HEK293 (cell line): Measurements from ENCODE around the gene DCTN5.

Experiments
- CTCF ChIA-PET: fragments of 350-600 bp; formaldehyde crosslinking; extraction: SDS; loops from one replicate; lab custom pipeline; 2021; ENCODE audit warnings: antibody characterized with exemption; lab: Yijun Ruan, JAX
- POLR2A ChIA-PET: fragments of 300-600 bp; formaldehyde crosslinking; extraction: SDS; loops from one replicate; lab custom pipeline; 2020; ENCODE audit warnings: antibody characterized with exemption, inconsistent platforms; lab: Yijun Ruan, JAX
- H3K27ac ChIP-seq: fragments of 200-500 bp; sonication (Bioruptor generic); 2 replicates; pipeline ENCODE4 v1.5.1; 2014; ENCODE audit warnings: low read depth, low read length, control low read depth, inconsistent platforms; ENCODE audit errors: extremely low read depth
- H3K36me3 ChIP-seq, 2 experiments: fragments of 200-500 bp in 1 of 2; sonication (Bioruptor generic) in 1 of 2; 1 replicate in 1 of 2; 2 replicates in 1 of 2; pipeline ENCODE4 v1.5.1; 2014 to 2017; ENCODE audit warnings: inconsistent platforms in 2 of 2, low read length in 2 of 2; ENCODE audit not compliant: control insufficient read depth in 2 of 2, insufficient read depth in 1 of 2
- H3K4me1 ChIP-seq: fragments of 200-500 bp; sonication (Bioruptor generic); 2 replicates; pipeline ENCODE4 v1.5.1; 2014; ENCODE audit warnings: mild to moderate bottlenecking, low read length, inconsistent platforms; ENCODE audit not compliant: control insufficient read depth, insufficient read depth
- H3K4me3 ChIP-seq: 2 replicates; pipeline ENCODE4 v1.5.1; 2011; ENCODE audit warnings: low read depth, mild to moderate bottlenecking, control low read depth, low read length, moderate library complexity
- H3K9me3 ChIP-seq: fragments of 200-500 bp; sonication (Bioruptor generic); 2 replicates; pipeline ENCODE4 v1.5.1; 2014; ENCODE audit warnings: low read depth, low read length, inconsistent platforms; ENCODE audit not compliant: control insufficient read depth, insufficient read depth
- GLI4 ChIP-seq: fragments of 450-650 bp; formaldehyde crosslinking; IDR thresholded peaks from 2 replicates; pipeline ENCODE4 v1.5.1; 2016; ENCODE audit warnings: missing biosample characterization, missing genetic modification characterization
- GLIS1 ChIP-seq: fragments of 450-650 bp; formaldehyde crosslinking; IDR thresholded peaks from 2 replicates; pipeline ENCODE4 v1.5.1; 2016; ENCODE audit warnings: missing biosample characterization, missing genetic modification characterization
- KLF7 ChIP-seq: fragments of 450-650 bp; formaldehyde crosslinking; IDR thresholded peaks from 2 replicates; pipeline ENCODE4 v1.5.1; 2016; ENCODE audit warnings: missing biosample characterization, missing genetic modification characterization, borderline replicate concordance
- PRDM1 ChIP-seq: fragments of 450-650 bp; formaldehyde crosslinking; IDR thresholded peaks from 2 replicates; pipeline ENCODE4; 2016; ENCODE audit warnings: missing biosample characterization, missing genetic modification characterization
- SP3 ChIP-seq: fragments of 450-650 bp; formaldehyde crosslinking; IDR thresholded peaks from 2 replicates; pipeline ENCODE4 v1.5.1; 2016; ENCODE audit warnings: missing biosample characterization, missing genetic modification characterization
- WT1 ChIP-seq: fragments of 450-650 bp; formaldehyde crosslinking; IDR thresholded peaks from 2 replicates; pipeline ENCODE4 v1.5.1; 2016; ENCODE audit warnings: missing biosample characterization, missing genetic modification characterization
- YY1 ChIP-seq: fragments of 450-650 bp; formaldehyde crosslinking; IDR thresholded peaks from 2 replicates; pipeline ENCODE4 v1.5.1; 2018; ENCODE audit warnings: missing biosample characterization, missing genetic modification characterization
- ZBTB17 ChIP-seq: fragments of 450-650 bp; formaldehyde crosslinking; IDR thresholded peaks from 2 replicates; pipeline ENCODE4 v1.5.1; 2016; ENCODE audit warnings: missing biosample characterization, missing genetic modification characterization
- ZFP37 ChIP-seq: fragments of 450-650 bp; formaldehyde crosslinking; IDR thresholded peaks from 2 replicates; pipeline ENCODE4 v1.5.1; 2016; ENCODE audit warnings: missing biosample characterization, missing genetic modification characterization
- ZNF133 ChIP-seq: fragments of 450-650 bp; formaldehyde crosslinking; IDR thresholded peaks from 2 replicates; pipeline ENCODE4 v1.5.1; 2016; ENCODE audit warnings: missing biosample characterization, missing genetic modification characterization
- ZNF138 ChIP-seq: fragments of 450-650 bp; formaldehyde crosslinking; IDR thresholded peaks from 2 replicates; pipeline ENCODE4 v1.5.1; 2016; ENCODE audit warnings: missing biosample characterization, missing genetic modification characterization, borderline replicate concordance
- ZNF140 ChIP-seq: fragments of 450-650 bp; formaldehyde crosslinking; IDR thresholded peaks from 2 replicates; pipeline ENCODE4 v1.5.1; 2016; ENCODE audit warnings: missing biosample characterization, missing genetic modification characterization
- ZNF184 ChIP-seq: fragments of 450-650 bp; IDR thresholded peaks from 2 replicates; pipeline ENCODE4 v1.5.1; 2018; ENCODE audit warnings: missing biosample characterization, mild to moderate bottlenecking, missing genetic modification characterization
- ZNF211 ChIP-seq: fragments of 450-650 bp; formaldehyde crosslinking; IDR thresholded peaks from 2 replicates; pipeline ENCODE4 v1.5.1; 2016; ENCODE audit warnings: low read depth, missing biosample characterization, missing genetic modification characterization
- ZNF292 ChIP-seq: fragments of 450-650 bp; formaldehyde crosslinking; IDR thresholded peaks from 2 replicates; pipeline ENCODE4 v1.5.1; 2016; ENCODE audit warnings: low read depth, missing biosample characterization, missing genetic modification characterization, borderline replicate concordance
- ZNF311 ChIP-seq: fragments of 450-650 bp; formaldehyde crosslinking; IDR thresholded peaks from 2 replicates; pipeline ENCODE4 v1.5.1; 2017; ENCODE audit warnings: missing biosample characterization, missing genetic modification characterization, borderline replicate concordance
- ZNF48 ChIP-seq: fragments of 450-650 bp; formaldehyde crosslinking; IDR thresholded peaks from 2 replicates; pipeline ENCODE4 v1.5.1; 2016; ENCODE audit warnings: missing biosample characterization, missing genetic modification characterization
- ZNF544 ChIP-seq: fragments of 450-650 bp; formaldehyde crosslinking; IDR thresholded peaks from 2 replicates; pipeline ENCODE4 v1.5.0; 2017; ENCODE audit warnings: missing biosample characterization, missing genetic modification characterization
- ZNF548 ChIP-seq: fragments of 450-650 bp; formaldehyde crosslinking; IDR thresholded peaks from 2 replicates; pipeline ENCODE4 v1.5.1; 2016; ENCODE audit warnings: missing biosample characterization, missing genetic modification characterization
- ZNF561 ChIP-seq: fragments of 450-650 bp; IDR thresholded peaks from 2 replicates; pipeline ENCODE4 v1.5.1; 2018; ENCODE audit warnings: missing biosample characterization, missing genetic modification characterization, borderline replicate concordance
- ZNF747 ChIP-seq: fragments of 450-650 bp; formaldehyde crosslinking; IDR thresholded peaks from 2 replicates; pipeline ENCODE4 v1.5.1; 2016; ENCODE audit warnings: missing biosample characterization, missing genetic modification characterization
- ZSCAN23 ChIP-seq: fragments of 450-650 bp; formaldehyde crosslinking; IDR thresholded peaks from 2 replicates; pipeline ENCODE4 v1.5.1; 2016; ENCODE audit warnings: missing biosample characterization, missing genetic modification characterization
- ZXDB ChIP-seq: fragments of 450-650 bp; formaldehyde crosslinking; IDR thresholded peaks from 2 replicates; pipeline ENCODE4 v1.5.1; 2016; ENCODE audit warnings: missing biosample characterization, missing genetic modification characterization
- TF ChIP-seq, protein P1 (sequence below): fragments of 450-650 bp; formaldehyde crosslinking; optimal IDR thresholded peaks from 2 replicates; pipeline ENCODE3; 2016; ENCODE audit warnings: missing biosample characterization, mild to moderate bottlenecking, missing genetic modification characterization
- TF ChIP-seq, protein P2 (sequence below): fragments of 450-650 bp; IDR thresholded peaks from 2 replicates; pipeline ENCODE4 v1.5.1; 2018; ENCODE audit warnings: missing biosample characterization, missing genetic modification characterization
- TF ChIP-seq, protein P3 (sequence below): fragments of 450-650 bp; formaldehyde crosslinking; IDR thresholded peaks from 2 replicates; pipeline ENCODE4 v1.5.1; 2017; ENCODE audit warnings: missing biosample characterization, missing genetic modification characterization
- TF ChIP-seq, protein P4 (sequence below): fragments of 450-650 bp; formaldehyde crosslinking; IDR thresholded peaks from 2 replicates; pipeline ENCODE4 v1.5.1; 2016; ENCODE audit warnings: missing biosample characterization, missing genetic modification characterization
- TF ChIP-seq, protein P5 (sequence below): fragments of 450-650 bp; formaldehyde crosslinking; IDR thresholded peaks from 2 replicates; pipeline ENCODE4 v1.5.1; 2017; ENCODE audit warnings: missing biosample characterization, missing genetic modification characterization

The DCTN5 gene

DNA sequence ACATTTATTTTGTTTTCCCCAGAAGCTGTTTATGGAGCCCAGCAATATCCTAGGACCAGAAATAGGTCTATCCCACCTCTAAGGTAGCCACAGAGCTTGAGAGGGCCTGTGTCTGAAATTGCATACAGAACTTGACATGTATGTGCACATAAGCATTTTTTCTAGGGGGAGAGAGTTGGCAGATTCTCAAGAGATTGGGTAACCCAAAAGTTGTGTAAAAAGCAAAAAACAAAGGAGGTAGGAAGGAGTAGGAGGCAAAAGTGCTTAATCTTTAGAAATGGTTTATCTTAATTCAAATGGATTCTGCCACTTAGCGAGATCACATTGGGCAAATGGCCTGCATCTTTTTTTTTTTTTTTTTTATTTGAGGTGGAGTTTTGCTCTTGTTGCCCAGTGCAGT is 40.9 kb downstream of the DCTN5 start:
- Histone ChIP-seq H3K36me3 (peaks cover 50 to 70% of the 10 kb centered on the region in 2 experiments), H3K9me3 (no peaks in the 10 kb centered on the region), H3K4me1 (peaks cover 9% of the 10 kb centered on the region), H3K4me3 (no peak overlapping the region), H3K27ac (no peak overlapping the region)
- ChIA-PET CTCF (no interaction called here), POLR2A (interaction anchor here (4.5 kb wide), 1 partner anchor 8 kb away, joined by 33 read pairs; no protein-coding TSS in a partner anchor)
- TF ChIP-seq, protein P1, sequence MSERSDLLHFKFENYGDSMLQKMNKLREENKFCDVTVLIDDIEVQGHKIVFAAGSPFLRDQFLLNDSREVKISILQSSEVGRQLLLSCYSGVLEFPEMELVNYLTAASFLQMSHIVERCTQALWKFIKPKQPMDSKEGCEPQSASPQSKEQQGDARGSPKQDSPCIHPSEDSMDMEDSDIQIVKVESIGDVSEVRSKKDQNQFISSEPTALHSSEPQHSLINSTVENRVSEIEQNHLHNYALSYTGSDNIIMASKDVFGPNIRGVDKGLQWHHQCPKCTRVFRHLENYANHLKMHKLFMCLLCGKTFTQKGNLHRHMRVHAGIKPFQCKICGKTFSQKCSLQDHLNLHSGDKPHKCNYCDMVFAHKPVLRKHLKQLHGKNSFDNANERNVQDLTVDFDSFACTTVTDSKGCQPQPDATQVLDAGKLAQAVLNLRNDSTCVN (tag by site-specific recombination) = no peak
- TF ChIP-seq ZNF292 (tag by site-specific recombination) = no peak
- TF ChIP-seq ZNF184 (tag by site-specific recombination) = no peak
- TF ChIP-seq, protein P2, sequence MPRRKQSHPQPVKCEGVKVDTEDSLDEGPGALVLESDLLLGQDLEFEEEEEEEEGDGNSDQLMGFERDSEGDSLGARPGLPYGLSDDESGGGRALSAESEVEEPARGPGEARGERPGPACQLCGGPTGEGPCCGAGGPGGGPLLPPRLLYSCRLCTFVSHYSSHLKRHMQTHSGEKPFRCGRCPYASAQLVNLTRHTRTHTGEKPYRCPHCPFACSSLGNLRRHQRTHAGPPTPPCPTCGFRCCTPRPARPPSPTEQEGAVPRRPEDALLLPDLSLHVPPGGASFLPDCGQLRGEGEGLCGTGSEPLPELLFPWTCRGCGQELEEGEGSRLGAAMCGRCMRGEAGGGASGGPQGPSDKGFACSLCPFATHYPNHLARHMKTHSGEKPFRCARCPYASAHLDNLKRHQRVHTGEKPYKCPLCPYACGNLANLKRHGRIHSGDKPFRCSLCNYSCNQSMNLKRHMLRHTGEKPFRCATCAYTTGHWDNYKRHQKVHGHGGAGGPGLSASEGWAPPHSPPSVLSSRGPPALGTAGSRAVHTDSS (tag by site-specific recombination) = no peak
- no peak for TF ChIP-seq ZXDB (tag by site-specific recombination)
- TF ChIP-seq WT1 (tag by site-specific recombination) = no peak
- TF ChIP-seq, protein P3, sequence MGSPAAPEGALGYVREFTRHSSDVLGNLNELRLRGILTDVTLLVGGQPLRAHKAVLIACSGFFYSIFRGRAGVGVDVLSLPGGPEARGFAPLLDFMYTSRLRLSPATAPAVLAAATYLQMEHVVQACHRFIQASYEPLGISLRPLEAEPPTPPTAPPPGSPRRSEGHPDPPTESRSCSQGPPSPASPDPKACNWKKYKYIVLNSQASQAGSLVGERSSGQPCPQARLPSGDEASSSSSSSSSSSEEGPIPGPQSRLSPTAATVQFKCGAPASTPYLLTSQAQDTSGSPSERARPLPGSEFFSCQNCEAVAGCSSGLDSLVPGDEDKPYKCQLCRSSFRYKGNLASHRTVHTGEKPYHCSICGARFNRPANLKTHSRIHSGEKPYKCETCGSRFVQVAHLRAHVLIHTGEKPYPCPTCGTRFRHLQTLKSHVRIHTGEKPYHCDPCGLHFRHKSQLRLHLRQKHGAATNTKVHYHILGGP (tag by site-specific recombination) = no peak
- TF ChIP-seq KLF7 (tag by site-specific recombination) = no peak
- no peak for TF ChIP-seq ZFP37
- no peak for TF ChIP-seq ZNF138 (tag by site-specific recombination)
- no peak for TF ChIP-seq ZNF561

DNA sequence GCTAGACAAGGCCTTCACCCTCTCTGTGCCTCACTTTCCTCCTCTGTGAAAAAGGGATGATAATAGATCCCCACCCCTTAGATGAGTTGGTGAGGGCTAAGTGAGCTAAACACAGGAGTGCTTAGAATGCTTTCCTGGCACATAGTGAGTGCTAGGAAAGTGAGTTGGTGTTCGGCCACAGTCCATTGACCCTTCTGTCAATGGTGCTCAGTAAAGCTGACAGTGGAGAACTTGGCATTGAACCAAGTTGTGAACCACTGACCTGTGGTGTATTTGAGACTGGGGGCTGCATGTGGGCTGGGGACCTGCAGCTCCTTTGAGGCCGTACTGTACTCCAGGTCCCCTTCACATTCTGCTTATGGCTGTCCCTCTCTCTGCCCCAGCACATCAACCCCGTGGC is 42.2 kb downstream of the DCTN5 start:
- CTCF ChIA-PET = interaction anchor here (1.8 kb wide), 1 partner anchor 51 kb away, joined by 6 read pairs; no protein-coding TSS in a partner anchor
- Histone ChIP-seq H3K9me3 (no peaks in the 10 kb centered on the region), H3K27ac (no peak overlapping the region), H3K36me3 (peaks cover 56 to 83% of the 10 kb centered on the region in 2 experiments), H3K4me1 (peaks cover 9% of the 10 kb centered on the region), H3K4me3 (no peak overlapping the region)
- TF ChIP-seq GLIS1 (tag by site-specific recombination) (no peak), ZNF48 (tag by site-specific recombination) (no peak), ZNF311 (tag by site-specific recombination) (no peak), ZNF211 (no peak), YY1 (tag by site-specific recombination) (no peak), PRDM1 (tag by site-specific recombination) (no peak), ZNF548 (no peak), SP3 (tag by site-specific recombination) (no peak), GLI4 (tag by site-specific recombination) (no peak), ZNF133 (tag by site-specific recombination) (no peak), ZNF140 (no peak), ZXDB (tag by site-specific recombination) (no peak), ZNF747 (tag by site-specific recombination) (no peak), ZNF544 (tag by site-specific recombination) (no peak), KLF7 (tag by site-specific recombination) (no peak), ZSCAN23 (tag by site-specific recombination) (no peak), ZBTB17 (no peak)
- TF ChIP-seq, protein P1 (tag by site-specific recombination) = no peak
- TF ChIP-seq, protein P4, sequence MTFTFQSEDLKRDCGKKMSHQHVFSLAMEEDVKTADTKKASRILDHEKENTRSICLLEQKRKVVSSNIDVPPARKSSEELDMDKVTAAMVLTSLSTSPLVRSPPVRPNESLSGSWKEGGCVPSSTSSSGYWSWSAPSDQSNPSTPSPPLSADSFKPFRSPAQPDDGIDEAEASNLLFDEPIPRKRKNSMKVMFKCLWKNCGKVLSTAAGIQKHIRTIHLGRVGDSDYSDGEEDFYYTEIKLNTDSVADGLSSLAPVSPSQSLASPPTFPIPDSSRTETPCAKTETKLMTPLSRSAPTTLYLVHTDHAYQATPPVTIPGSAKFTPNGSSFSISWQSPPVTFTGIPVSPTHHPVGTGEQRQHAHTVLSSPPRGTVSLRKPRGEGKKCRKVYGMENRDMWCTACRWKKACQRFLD = no peak
- TF ChIP-seq, protein P5, sequence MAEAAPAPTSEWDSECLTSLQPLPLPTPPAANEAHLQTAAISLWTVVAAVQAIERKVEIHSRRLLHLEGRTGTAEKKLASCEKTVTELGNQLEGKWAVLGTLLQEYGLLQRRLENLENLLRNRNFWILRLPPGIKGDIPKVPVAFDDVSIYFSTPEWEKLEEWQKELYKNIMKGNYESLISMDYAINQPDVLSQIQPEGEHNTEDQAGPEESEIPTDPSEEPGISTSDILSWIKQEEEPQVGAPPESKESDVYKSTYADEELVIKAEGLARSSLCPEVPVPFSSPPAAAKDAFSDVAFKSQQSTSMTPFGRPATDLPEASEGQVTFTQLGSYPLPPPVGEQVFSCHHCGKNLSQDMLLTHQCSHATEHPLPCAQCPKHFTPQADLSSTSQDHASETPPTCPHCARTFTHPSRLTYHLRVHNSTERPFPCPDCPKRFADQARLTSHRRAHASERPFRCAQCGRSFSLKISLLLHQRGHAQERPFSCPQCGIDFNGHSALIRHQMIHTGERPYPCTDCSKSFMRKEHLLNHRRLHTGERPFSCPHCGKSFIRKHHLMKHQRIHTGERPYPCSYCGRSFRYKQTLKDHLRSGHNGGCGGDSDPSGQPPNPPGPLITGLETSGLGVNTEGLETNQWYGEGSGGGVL (tag by site-specific recombination) = no peak
- POLR2A ChIA-PET = interaction anchor here (0.9 kb wide), 1 partner anchor 9 kb away, joined by 4 read pairs; no protein-coding TSS in a partner anchor
